ENCODE results near the gene SRPK1.
A peak's percentile ranks its signal among the peaks of the same experiment; 100 is the strongest.
"Not testable (repeated sequence)": the region's sequence is repeated elsewhere in the genome, so short reads cannot be mapped to it uniquely, and the experiment has no call there.

The SRPK1 gene

DNA sequence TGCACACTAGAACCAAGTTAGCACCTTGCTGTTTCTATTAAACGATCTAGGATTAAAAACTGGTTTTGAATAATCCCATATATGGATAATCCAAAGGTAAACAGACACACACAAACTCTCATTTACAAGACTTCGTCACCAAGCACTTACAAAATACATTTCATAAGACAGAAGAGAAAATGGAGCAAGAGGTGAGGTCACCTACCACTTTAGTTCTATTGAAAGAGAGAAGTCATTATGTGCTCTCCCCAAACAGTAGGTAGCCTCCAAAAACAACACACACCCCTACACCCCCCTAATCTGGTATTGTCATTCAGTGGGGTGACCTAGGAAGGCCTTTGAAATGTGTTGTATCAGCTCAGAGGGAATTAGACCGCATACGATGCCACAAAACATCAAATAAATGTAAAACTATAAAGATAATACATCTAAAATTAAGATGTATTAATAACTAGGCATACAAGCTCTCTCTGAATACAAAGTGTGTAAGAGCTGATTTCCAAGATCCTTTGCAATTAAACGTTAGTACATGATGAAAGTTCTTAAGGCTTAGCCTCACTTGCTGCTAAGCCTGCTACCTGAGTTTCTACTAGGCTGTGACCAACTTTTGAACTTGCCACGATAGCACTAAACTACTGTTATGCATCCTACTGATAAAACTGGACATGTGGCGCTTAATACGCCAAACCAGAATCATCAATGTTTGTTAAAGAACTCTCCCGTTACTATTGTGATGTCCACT lies 1.6 kb downstream of the SRPK1 start:
- H3K4me3 ChIP-seq (ENCODE audit: low read length) = peak overlapping the region; percentile 100
- no peaks in the 10 kb centered on the region for H3K27me3 ChIP-seq (ENCODE audit: control insufficient read depth, low read length)
- no peak for TF ChIP-seq CTCF (IDR thresholded peaks at IDR 0.05; ENCODE audit: low read depth, low read length, poor library complexity, severe bottlenecking)
- TF ChIP-seq EZH2phosphoT487 (IDR thresholded peaks at IDR 0.05; ENCODE audit: borderline replicate concordance, low read length) = no peak
- peak overlapping the region; percentile 92 for H3K4me2 ChIP-seq (ENCODE audit: low read length)
- peaks cover 34% of the 10 kb centered on the region for H3K4me1 ChIP-seq (ENCODE audit: control insufficient read depth, low read length)
- peaks cover 56% of the 10 kb centered on the region for H3K36me3 ChIP-seq (ENCODE audit: control insufficient read depth, low read length)
- H3K27ac ChIP-seq (ENCODE audit: low read depth, low read length) = peak overlapping the region; percentile 34
- H4K20me1 ChIP-seq (ENCODE audit: control insufficient read depth, insufficient read depth, low read depth, low read length) = peaks cover 10% of the 10 kb centered on the region
- H3K79me2 ChIP-seq (ENCODE audit: control insufficient read depth, low read length) = peaks cover 68% of the 10 kb centered on the region
- no peaks in the 10 kb centered on the region for H3K9me3 ChIP-seq (ENCODE audit: control insufficient read depth, insufficient read depth, low read length)
- H3K9me2 ChIP-seq (replicated peaks; ENCODE audit: control insufficient read depth, low read length) = no peaks in the 10 kb centered on the region
- no peaks in the 10 kb centered on the region for H3F3A ChIP-seq (ENCODE audit: control insufficient read depth, insufficient read depth)

DNA sequence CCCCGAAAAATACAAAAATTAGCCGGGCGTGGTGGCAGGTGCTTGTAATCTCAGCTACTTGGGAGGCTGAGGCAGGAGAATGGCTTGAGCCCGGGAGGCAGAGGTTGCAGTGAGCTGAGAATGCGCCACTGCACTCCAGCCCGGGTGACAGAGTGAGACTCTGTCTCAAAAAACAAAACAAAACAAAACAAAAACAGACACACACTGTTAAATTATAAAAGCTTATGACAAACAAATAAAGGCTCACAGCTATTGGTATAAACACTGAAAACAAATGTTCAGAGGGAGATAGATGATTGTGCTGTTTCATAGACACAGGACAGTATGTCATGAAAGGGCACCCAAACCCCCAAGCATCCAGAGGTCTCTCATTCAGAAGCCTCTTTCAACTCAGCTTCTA lies 4.0 kb downstream of the SRPK1 start:
- Histone ChIP-seq H3K4me2 (ENCODE audit: low read length) (peak overlapping the region; percentile 92), H3K4me3 (ENCODE audit: low read length) (0 out of 2 replicates have a peak overlapping the region, but pooled peaks have one; percentile 100), H3K36me3 (ENCODE audit: control insufficient read depth, low read length) (peaks cover 79% of the 10 kb centered on the region), H3K79me2 (ENCODE audit: control insufficient read depth, low read length) (peaks cover 92% of the 10 kb centered on the region), H3K4me1 (ENCODE audit: control insufficient read depth, low read length) (peaks cover 30% of the 10 kb centered on the region)
- H3K9me3 ChIP-seq (ENCODE audit: control insufficient read depth, insufficient read depth, low read length); H3F3A ChIP-seq (ENCODE audit: control insufficient read depth, insufficient read depth); H4K20me1 ChIP-seq (ENCODE audit: control insufficient read depth, insufficient read depth, low read depth, low read length); H3K9me2 ChIP-seq (replicated peaks; ENCODE audit: control insufficient read depth, low read length); H3K27me3 ChIP-seq (ENCODE audit: control insufficient read depth, low read length); H3K27ac ChIP-seq (ENCODE audit: low read depth, low read length): not testable (repeated sequence)

DNA sequence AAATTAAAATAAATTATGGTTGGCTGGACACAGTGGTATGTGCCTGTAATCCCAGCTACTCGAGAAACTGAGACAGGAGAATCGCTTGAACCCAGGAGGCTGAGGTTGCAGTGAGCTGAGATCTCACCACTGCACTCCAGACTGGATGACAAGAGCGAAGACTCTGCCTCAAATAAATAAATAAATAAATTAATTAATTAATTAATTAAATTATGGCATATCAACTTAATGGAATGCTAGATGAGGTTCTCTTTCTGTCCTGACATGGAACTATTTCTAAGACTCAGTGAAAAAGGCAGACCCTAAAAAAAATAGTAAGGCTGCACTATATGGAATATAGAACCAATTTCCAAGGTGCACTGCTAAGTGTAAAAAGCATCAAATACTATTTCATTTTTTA lies 4.8 kb downstream of the SRPK1 start:
- Histone ChIP-seq H3K4me3 (ENCODE audit: low read length) (no peak overlapping the region), H3K9me2 (replicated peaks; ENCODE audit: control insufficient read depth, low read length) (no peaks in the 10 kb centered on the region), H3F3A (ENCODE audit: control insufficient read depth, insufficient read depth) (no peaks in the 10 kb centered on the region), H3K27ac (ENCODE audit: low read depth, low read length) (no peak overlapping the region), H3K27me3 (ENCODE audit: control insufficient read depth, low read length) (no peaks in the 10 kb centered on the region), H4K20me1 (ENCODE audit: control insufficient read depth, insufficient read depth, low read depth, low read length) (peaks cover 10% of the 10 kb centered on the region), H3K79me2 (ENCODE audit: control insufficient read depth, low read length) (peaks cover 96% of the 10 kb centered on the region), H3K36me3 (ENCODE audit: control insufficient read depth, low read length) (peaks cover 87% of the 10 kb centered on the region), H3K9me3 (ENCODE audit: control insufficient read depth, insufficient read depth, low read length) (peaks cover 11% of the 10 kb centered on the region), H3K4me1 (ENCODE audit: control insufficient read depth, low read length) (peaks cover 22% of the 10 kb centered on the region), H3K4me2 (ENCODE audit: low read length) (no peak overlapping the region)
- TF ChIP-seq EZH2phosphoT487 (IDR thresholded peaks at IDR 0.05; ENCODE audit: borderline replicate concordance, low read length) = no peak

- H3F3A ChIP-seq (ENCODE audit: control insufficient read depth, insufficient read depth) = no peaks in the 10 kb centered on the region
- no peak overlapping the region for H3K27ac ChIP-seq (ENCODE audit: low read depth, low read length)
- H3K27me3 ChIP-seq (ENCODE audit: control insufficient read depth, low read length) = no peaks in the 10 kb centered on the region
- H3K36me3 ChIP-seq (ENCODE audit: control insufficient read depth, low read length) = peaks cover 94% of the 10 kb centered on the region
- no peaks in the 10 kb centered on the region for H3K9me2 ChIP-seq (replicated peaks; ENCODE audit: control insufficient read depth, low read length)
- H3K4me1 ChIP-seq (ENCODE audit: control insufficient read depth, low read length) = peaks cover 22% of the 10 kb centered on the region
- no peak overlapping the region for H3K4me3 ChIP-seq (ENCODE audit: low read length)
- peaks cover 10% of the 10 kb centered on the region for H4K20me1 ChIP-seq (ENCODE audit: control insufficient read depth, insufficient read depth, low read depth, low read length)
- H3K9me3 ChIP-seq (ENCODE audit: control insufficient read depth, insufficient read depth, low read length) = peaks cover 25% of the 10 kb centered on the region
- no peak for TF ChIP-seq CTCF (IDR thresholded peaks at IDR 0.05; ENCODE audit: low read depth, low read length, poor library complexity, severe bottlenecking)
- no peak for TF ChIP-seq EZH2phosphoT487 (IDR thresholded peaks at IDR 0.05; ENCODE audit: borderline replicate concordance, low read length)
- peaks cover 99% of the 10 kb centered on the region for H3K79me2 ChIP-seq (ENCODE audit: control insufficient read depth, low read length)
- H3K4me2 ChIP-seq (ENCODE audit: low read length) = no peak overlapping the region
These were observed 6.4 kb downstream of the SRPK1 start for GRCh38 chr6:35914536-35914935.

Measured in DOHH2 (cell line).